HG03469 (cell line): ENCODE measurements around the gene SOX18.

Experiments used
- ATAC-seq: cut with Tn5 transposase; IDR thresholded peaks from one replicate; pipeline ENCODE4 v1.9.1; 2021; ENCODE audit warnings: mild to moderate bottlenecking, moderate library complexity, moderate number of reproducible peaks; ENCODE audit not compliant: unreplicated experiment

SOX18 gene

GRCh38 chr20:64080813-64081623 is 31.6 kb upstream of the SOX18 start:
- ATAC-seq = no peak

GRCh38 chr20:64080013-64080812 is 30.8 kb upstream of the SOX18 start, which contains the start of gene OPRL1:
Gene OPRL1 (plus strand): TSS chr20:64080082. CDS start chr20:64092721, 12,639 bp downstream.
- no peak for ATAC-seq

GRCh38 chr20:64079273-64080012 is 30.0 kb upstream of the SOX18 start, which contains the start of gene RGS19:
Gene RGS19 (minus strand): TSS chr20:64079518. CDS start chr20:64076886, 2,632 bp downstream.
- ATAC-seq = no peak

- ATAC-seq = no peak
Observed at GRCh38 chr20:64078934-64079272, 29.5 kb upstream of the SOX18 start.

- no peak for ATAC-seq
Observed at GRCh38 chr20:64077876-64078551, 28.6 kb upstream of the SOX18 start.

GRCh38 chr20:64077541-64077875 is 28.1 kb upstream of the SOX18 start:
- ATAC-seq = no peak

- no peak for ATAC-seq
Observed at GRCh38 chr20:64077094-64077493, 27.7 kb upstream of the SOX18 start.

- ATAC-seq = no peak
Observed at GRCh38 chr20:64076061-64076997, 26.9 kb upstream of the SOX18 start.

- ATAC-seq = no peak
Observed at GRCh38 chr20:64075556-64075955, 26.1 kb upstream of the SOX18 start.

- ATAC-seq = no peak
Observed at GRCh38 chr20:64074963-64075362, 25.5 kb upstream of the SOX18 start.

- ATAC-seq = no peak
Observed at GRCh38 chr20:64074184-64074789, 24.8 kb upstream of the SOX18 start.

- no peak for ATAC-seq
Observed at GRCh38 chr20:64073476-64074183, 24.2 kb upstream of the SOX18 start.

- no peak for ATAC-seq
Observed at GRCh38 chr20:64072498-64073063, 23.1 kb upstream of the SOX18 start.

- no peak for ATAC-seq
Observed at GRCh38 chr20:64071341-64072332, 22.2 kb upstream of the SOX18 start.

GRCh38 chr20:64070244-64070993 is 21.0 kb upstream of the SOX18 start:
- ATAC-seq = no peak

GRCh38 chr20:64069614-64070243 is 20.3 kb upstream of the SOX18 start:
- no peak for ATAC-seq
